ENCODE data around the gene PLGRKT. TPM values are rescaled to one million over a fixed set of nuclear protein-coding genes. Genes with fewer than 3 reads are reported as not detected.
"Not testable (repeated sequence)": the region's sequence is repeated elsewhere in the genome, so short reads cannot be mapped to it uniquely, and the experiment has no call there.

Gene PLGRKT
- total and polyA plus RNA-seq, 2 donors (not counting 1 experiment from before 2014, with no cell fraction given), result 17.3 to 21.6 TPM

GRCh38 chr9:5321058-5321457 lies 116.7 kb downstream of the PLGRKT start:
- H3K9me3 ChIP-seq (ENCODE audit: control insufficient read depth, insufficient read depth, low read depth, low read length), result no peaks in the 10 kb centered on the region
- no peak overlapping the region for H3K27ac ChIP-seq (ENCODE audit: insufficient read depth, low read length)
- no peaks in the 10 kb centered on the region for H3K36me3 ChIP-seq (ENCODE audit: control insufficient read depth, insufficient read depth, low read length)
- no peak overlapping the region for H3K4me2 ChIP-seq (ENCODE audit: extremely low read depth, insufficient read depth, low read length)
- no peak for DNase-seq (ENCODE audit: low read depth in 2 of 2)
- H4K20me1 ChIP-seq (ENCODE audit: control insufficient read depth, extremely low read depth, insufficient read depth, low read length), result no peaks in the 10 kb centered on the region
- H3K27me3 ChIP-seq (ENCODE audit: control insufficient read depth, insufficient read depth, low read length), result no peaks in the 10 kb centered on the region
- TF ChIP-seq CTCF (conservative IDR thresholded peaks at IDR 0.05 in 1 of 2, IDR thresholded peaks at IDR 0.05 in 1 of 2; ENCODE audit: low read depth in 1 of 2, low read length in 2 of 2) (no peak), EZH2 (IDR thresholded peaks at IDR 0.05; ENCODE audit: low read length, missing control alignments) (no peak)
- H3K79me2 ChIP-seq (ENCODE audit: control insufficient read depth, insufficient read depth, low read length), result no peaks in the 10 kb centered on the region
- no peak overlapping the region for H3K4me3 ChIP-seq (replicated peaks in 1 of 4; ENCODE audit: control extremely low read depth in 1 of 4, insufficient read depth in 1 of 4, low read depth in 3 of 4, low read length in 4 of 4)
- no peaks in the 10 kb centered on the region for H3K4me1 ChIP-seq (ENCODE audit: control insufficient read depth, extremely low read depth, insufficient read depth, low read length)
- no peak overlapping the region for H3K9ac ChIP-seq (ENCODE audit: insufficient read depth, low read length)
- no peak overlapping the region for H2AFZ ChIP-seq (ENCODE audit: low read length)

GRCh38 chr9:5316406-5316805 lies 121.3 kb downstream of the PLGRKT start:
- H3K27me3 ChIP-seq (ENCODE audit: control insufficient read depth, insufficient read depth, low read length); H3K9ac ChIP-seq (ENCODE audit: insufficient read depth, low read length); H3K4me2 ChIP-seq (ENCODE audit: extremely low read depth, insufficient read depth, low read length); H3K27ac ChIP-seq (ENCODE audit: insufficient read depth, low read length); H3K9me3 ChIP-seq (ENCODE audit: control insufficient read depth, insufficient read depth, low read depth, low read length); DNase-seq (ENCODE audit: low read depth in 2 of 2); H3K36me3 ChIP-seq (ENCODE audit: control insufficient read depth, insufficient read depth, low read length); H2AFZ ChIP-seq (ENCODE audit: low read length); H3K79me2 ChIP-seq (ENCODE audit: control insufficient read depth, insufficient read depth, low read length); H3K4me1 ChIP-seq (ENCODE audit: control insufficient read depth, extremely low read depth, insufficient read depth, low read length); H4K20me1 ChIP-seq (ENCODE audit: control insufficient read depth, extremely low read depth, insufficient read depth, low read length); H3K4me3 ChIP-seq (replicated peaks in 1 of 4; ENCODE audit: control extremely low read depth in 1 of 4, insufficient read depth in 1 of 4, low read depth in 3 of 4, low read length in 4 of 4): not testable (repeated sequence)

GRCh38 chr9:5315187-5315923 lies 122.4 kb downstream of the PLGRKT start:
- no peak for TF ChIP-seq EZH2 (IDR thresholded peaks at IDR 0.05; ENCODE audit: low read length, missing control alignments)
- no peak for TF ChIP-seq CTCF (conservative IDR thresholded peaks at IDR 0.05 in 1 of 2, IDR thresholded peaks at IDR 0.05 in 1 of 2; ENCODE audit: low read depth in 1 of 2, low read length in 2 of 2)
- Histone ChIP-seq H3K36me3 (ENCODE audit: control insufficient read depth, insufficient read depth, low read length) (no peaks in the 10 kb centered on the region), H3K79me2 (ENCODE audit: control insufficient read depth, insufficient read depth, low read length) (no peaks in the 10 kb centered on the region), H4K20me1 (ENCODE audit: control insufficient read depth, extremely low read depth, insufficient read depth, low read length) (no peaks in the 10 kb centered on the region), H3K9ac (ENCODE audit: insufficient read depth, low read length) (no peak overlapping the region), H3K9me3 (ENCODE audit: control insufficient read depth, insufficient read depth, low read depth, low read length) (no peaks in the 10 kb centered on the region), H3K27me3 (ENCODE audit: control insufficient read depth, insufficient read depth, low read length) (peaks cover 5% of the 10 kb centered on the region), H3K4me3 (replicated peaks in 1 of 4; ENCODE audit: control extremely low read depth in 1 of 4, insufficient read depth in 1 of 4, low read depth in 3 of 4, low read length in 4 of 4) (no peak overlapping the region), H3K4me1 (ENCODE audit: control insufficient read depth, extremely low read depth, insufficient read depth, low read length) (no peaks in the 10 kb centered on the region), H2AFZ (ENCODE audit: low read length) (no peak overlapping the region), H3K27ac (ENCODE audit: insufficient read depth, low read length) (no peak overlapping the region), H3K4me2 (ENCODE audit: extremely low read depth, insufficient read depth, low read length) (no peak overlapping the region)
- no peak for DNase-seq (ENCODE audit: low read depth in 2 of 2)

Measured in fibroblast of lung (primary cell).